Activated CD4-positive, CD25-positive, alpha-beta regulatory T cell treated with anti-CD3 and anti-CD28 coated beads, Interleukin-2, amount 50 U/mL, for 24 hours (primary cell): ENCODE measurements around the gene GCFC2.
"Not testable (repeated sequence)": the region's sequence is repeated elsewhere in the genome, so short reads cannot be mapped to it uniquely, and the experiment has no call there.

Experiments used
- ATAC-seq, 2 donors: fragments of 150-1000 bp; cut with Tn5 transposase; one replicate each; pipeline ENCODE4 v1.10.0; 2021; ENCODE audit warnings: mild to moderate bottlenecking in 1 of 2, moderate library complexity in 1 of 2

GCFC2 gene

GRCh38 chr2:75679556-75679955 is 31.2 kb downstream of the GCFC2 start:
- ATAC-seq, result no peak

- ATAC-seq, result no peak
These were observed 34.3 kb downstream of the GCFC2 start for GRCh38 chr2:75676464-75676863.

- no peak for ATAC-seq
These were observed 34.8 kb downstream of the GCFC2 start for GRCh38 chr2:75675908-75676307.

- ATAC-seq, result not testable (repeated sequence)
These were observed 35.3 kb downstream of the GCFC2 start for GRCh38 chr2:75675423-75675822.

- no peak for ATAC-seq
These were observed 42.8 kb downstream of the GCFC2 start for GRCh38 chr2:75667884-75668283.

GRCh38 chr2:75666911-75667310 is 43.8 kb downstream of the GCFC2 start:
- ATAC-seq, result no peak

GRCh38 chr2:75657798-75658197 is 52.9 kb downstream of the GCFC2 start:
- no peak for ATAC-seq

GRCh38 chr2:75656563-75656962 is 54.2 kb downstream of the GCFC2 start:
- ATAC-seq, result no peak

- no peak for ATAC-seq
These were observed 54.9 kb downstream of the GCFC2 start for GRCh38 chr2:75655861-75656260.

- ATAC-seq, result no peak
These were observed 56.7 kb downstream of the GCFC2 start for GRCh38 chr2:75654012-75654411.

- ATAC-seq, result no peak
These were observed 62.9 kb downstream of the GCFC2 start for GRCh38 chr2:75647771-75648170.

- ATAC-seq, result peak; percentile 93 to 97
These were observed 63.9 kb downstream of the GCFC2 start, which contains the start of gene MRPL19 for GRCh38 chr2:75646583-75647425. Gene MRPL19, plus strand, starts transcription at chr2:75646783. Its CDS starts 25 bp downstream, at chr2:75646808.

- no peak for ATAC-seq
These were observed 64.6 kb downstream of the GCFC2 start for GRCh38 chr2:75646090-75646582.

- ATAC-seq, result no peak
These were observed 65.1 kb downstream of the GCFC2 start for GRCh38 chr2:75645643-75646042.

- ATAC-seq, result no peak
These were observed 66.7 kb downstream of the GCFC2 start for GRCh38 chr2:75643980-75644379.

- no peak for ATAC-seq
These were observed 69.1 kb downstream of the GCFC2 start for GRCh38 chr2:75641587-75641986.

GRCh38 chr2:75640621-75641121 is 70.0 kb downstream of the GCFC2 start:
- ATAC-seq, result peak; percentile 85 to 91

GRCh38 chr2:75637568-75637967 is 73.1 kb downstream of the GCFC2 start:
- no peak for ATAC-seq

GRCh38 chr2:75634945-75635344 is 75.8 kb downstream of the GCFC2 start:
- ATAC-seq, result no peak

- no peak for ATAC-seq
These were observed 77.1 kb downstream of the GCFC2 start for GRCh38 chr2:75633620-75634019.

- no peak for ATAC-seq
These were observed 77.9 kb downstream of the GCFC2 start for GRCh38 chr2:75632813-75633212.

GRCh38 chr2:75632091-75632701 is 78.5 kb downstream of the GCFC2 start:
- no peak for ATAC-seq

GRCh38 chr2:75627902-75628504 is 82.7 kb downstream of the GCFC2 start:
- ATAC-seq, result peak; percentile 48 to 56
